Astrocyte (in vitro differentiated cells and primary cell): Measurements from ENCODE around the gene ABHD2. TPM values are rescaled to one million over a fixed set of nuclear protein-coding genes. Genes with fewer than 3 reads are reported as not detected.
A peak's percentile ranks its signal among the peaks of the same experiment; 100 is the strongest.

ENCODE experiments used
- DNase-seq: peaks from one replicate; pipeline ENCODE4 v3.0.0-alpha.2; 2010; ENCODE audit warnings: low read depth
- FAIRE-seq: peaks from 2 replicates; lab custom pipeline; 2011; peaks lifted over from hg19 to GRCh38; lab: Jason Lieb, UNC
- H2AFZ ChIP-seq: 2 replicates; pipeline ENCODE4 v1.6.0; 2012; ENCODE audit warnings: low read depth, low read length, inconsistent platforms
- H3K27ac ChIP-seq: 2 replicates; pipeline ENCODE4 v1.5.1; 2011; ENCODE audit warnings: low read depth, low read length, inconsistent platforms
- H3K27me3 ChIP-seq: 2 replicates; pipeline ENCODE4 v1.6.0; 2011; ENCODE audit warnings: low read length, inconsistent platforms; ENCODE audit not compliant: insufficient read depth
- H3K36me3 ChIP-seq: 2 replicates; pipeline ENCODE4 v1.5.1; 2011; ENCODE audit warnings: low read length, inconsistent platforms; ENCODE audit not compliant: insufficient read depth
- H3K4me1 ChIP-seq: 2 replicates; pipeline ENCODE4 v1.5.1; 2011; ENCODE audit warnings: low read length, inconsistent platforms; ENCODE audit not compliant: insufficient read depth
- H3K4me2 ChIP-seq: 2 replicates; pipeline ENCODE4 v1.6.0; 2012; ENCODE audit warnings: low read length, inconsistent platforms
- H3K4me3 ChIP-seq: 2 replicates; pipeline ENCODE4 v1.5.1; 2011; ENCODE audit warnings: low read depth, mild to moderate bottlenecking, low read length, inconsistent platforms; ENCODE audit not compliant: insufficient read depth
- H3K79me2 ChIP-seq: 2 replicates; pipeline ENCODE4 v1.6.0; 2012; ENCODE audit warnings: mild to moderate bottlenecking, low read length, inconsistent platforms; ENCODE audit not compliant: insufficient read depth
- H3K9ac ChIP-seq: 2 replicates; pipeline ENCODE4 v1.6.0; 2012; ENCODE audit warnings: mild to moderate bottlenecking, low read length, inconsistent platforms
- H3K9me3 ChIP-seq: 2 replicates; pipeline ENCODE4 v1.5.1; 2012; ENCODE audit warnings: low read depth, mild to moderate bottlenecking, low read length, inconsistent platforms; ENCODE audit not compliant: insufficient read depth
- H4K20me1 ChIP-seq: 2 replicates; pipeline ENCODE4 v1.6.0; 2012; ENCODE audit warnings: low read length, inconsistent platforms; ENCODE audit not compliant: insufficient read depth
- H3K27ac Mint-ChIP-seq: one replicate; pipeline ENCODE4 v1.8.0; 2021; ENCODE audit warnings: mild to moderate bottlenecking, mixed read lengths; ENCODE audit not compliant: unreplicated experiment
- H3K27me3 Mint-ChIP-seq: one replicate; pipeline ENCODE4 v1.8.0; 2021; ENCODE audit warnings: low read depth, mixed read lengths; ENCODE audit not compliant: unreplicated experiment
- H3K36me3 Mint-ChIP-seq: one replicate; pipeline ENCODE4 v1.8.0; 2021; ENCODE audit warnings: low read depth, mixed read lengths; ENCODE audit not compliant: unreplicated experiment
- H3K4me1 Mint-ChIP-seq: one replicate; pipeline ENCODE4 v1.8.0; 2021; ENCODE audit warnings: low read depth, mixed read lengths; ENCODE audit not compliant: unreplicated experiment
- H3K4me3 Mint-ChIP-seq: one replicate; pipeline ENCODE4 v1.8.0; 2021; ENCODE audit warnings: mild to moderate bottlenecking, moderate library complexity, mixed read lengths; ENCODE audit not compliant: unreplicated experiment
- H3K9me3 Mint-ChIP-seq: one replicate; pipeline ENCODE4 v1.8.0; 2021; ENCODE audit warnings: mild to moderate bottlenecking, mixed read lengths; ENCODE audit not compliant: unreplicated experiment
- CTCF ChIP-seq: IDR thresholded peaks from 2 replicates; pipeline ENCODE4 v1.5.1; 2011; ENCODE audit warnings: low read depth, mild to moderate bottlenecking, inconsistent platforms, low read length, moderate library complexity; ENCODE audit not compliant: insufficient read depth
- EZH2 ChIP-seq: IDR thresholded peaks from 2 replicates; pipeline ENCODE4 v1.6.1; 2012; ENCODE audit warnings: mild to moderate bottlenecking, low read length, inconsistent platforms; ENCODE audit not compliant: insufficient read depth
- total RNA-seq: library from RNA; stranded (reverse); gene quantifications from 2 replicates; pipeline ENCODE4 v1.2.1, GENCODE V29; 2021

The ABHD2 gene
- total RNA-seq, 1 donor from 2014 or later = 41.3 TPM

DNA sequence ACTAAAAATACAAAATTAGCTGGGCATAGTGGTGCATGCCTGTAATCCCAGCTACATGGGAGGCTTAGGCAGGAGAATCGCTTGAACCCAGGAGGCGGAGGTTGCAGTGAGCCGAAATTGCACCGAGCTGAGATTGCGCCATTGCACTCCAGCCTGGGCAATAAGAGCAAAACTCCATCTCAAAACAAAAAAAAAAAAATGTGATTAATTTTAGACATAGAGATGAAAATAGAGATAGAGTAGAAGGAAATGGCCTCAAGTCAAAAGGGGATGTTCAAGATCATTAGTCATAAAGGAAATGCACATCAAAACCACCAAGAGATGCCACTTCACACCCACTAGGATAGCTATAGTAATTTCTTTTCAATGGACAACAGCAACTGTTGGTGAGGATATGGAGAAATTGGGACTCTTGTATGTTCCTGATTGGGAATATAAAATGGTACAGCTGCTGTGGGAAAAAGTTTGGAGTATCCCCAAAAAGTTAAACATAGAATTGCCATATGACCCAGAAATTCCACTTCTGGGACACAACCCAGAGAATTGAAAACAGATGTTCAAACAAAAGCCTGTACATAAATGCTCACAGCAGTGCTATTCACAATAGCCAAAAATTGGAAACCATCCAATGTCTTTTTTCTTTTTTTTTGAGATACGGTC lies 55.4 kb downstream of the ABHD2 start:
- Histone ChIP-seq H3K9me3 (no peaks in the 10 kb centered on the region), H2AFZ (no peak overlapping the region), H3K4me1 (peaks cover 14% of the 10 kb centered on the region), H3K4me3 (no peak overlapping the region), H4K20me1 (peaks cover 15% of the 10 kb centered on the region), H3K9ac (no peak overlapping the region), H3K4me2 (peak overlapping the region; percentile 67), H3K36me3 (no peaks in the 10 kb centered on the region), H3K27ac (peak overlapping the region; percentile 12), H3K79me2 (peaks cover 7% of the 10 kb centered on the region), H3K27me3 (no peaks in the 10 kb centered on the region)
- DNase-seq (peak; percentile 86), FAIRE-seq (no peak)
- no peak overlapping the region for H3K4me3 Mint-ChIP-seq
- TF ChIP-seq CTCF = no peak
- TF ChIP-seq EZH2 = no peak
- no peak overlapping the region for H3K27ac Mint-ChIP-seq
- no peaks in the 10 kb centered on the region for H3K27me3 Mint-ChIP-seq
- H3K4me1 Mint-ChIP-seq = peaks cover 15% of the 10 kb centered on the region
- peaks cover 10% of the 10 kb centered on the region for H3K36me3 Mint-ChIP-seq
- no peaks in the 10 kb centered on the region for H3K9me3 Mint-ChIP-seq

DNA sequence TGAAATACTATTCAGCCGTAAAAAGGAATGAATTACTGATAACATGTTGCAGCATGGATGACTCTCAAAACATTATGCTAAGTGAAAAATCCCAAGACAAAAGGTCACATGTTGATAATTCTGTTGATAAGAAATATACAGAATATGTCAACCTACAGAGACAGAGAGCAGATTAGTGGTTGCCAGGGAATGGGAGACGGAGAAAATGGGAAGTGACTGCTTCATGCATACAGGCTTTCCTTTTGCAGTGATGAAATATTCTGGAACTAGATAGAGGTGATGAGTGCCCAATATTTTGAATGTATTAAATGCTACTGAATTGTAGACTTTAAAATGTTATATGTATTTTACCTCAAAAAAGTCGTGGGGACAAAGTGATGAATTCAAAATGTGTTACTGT lies 56.2 kb downstream of the ABHD2 start:
- H3K9ac ChIP-seq = no peak overlapping the region
- peaks cover 8% of the 10 kb centered on the region for H3K36me3 Mint-ChIP-seq
- H4K20me1 ChIP-seq = peaks cover 8% of the 10 kb centered on the region
- no peak for DNase-seq
- H3K4me2 ChIP-seq = no peak overlapping the region
- peaks cover 7% of the 10 kb centered on the region for H3K79me2 ChIP-seq
- TF ChIP-seq EZH2 (no peak), CTCF (no peak)
- no peak overlapping the region for H3K27ac ChIP-seq
- H3K27me3 ChIP-seq = no peaks in the 10 kb centered on the region
- H3K27ac Mint-ChIP-seq = no peak overlapping the region
- H3K36me3 ChIP-seq = no peaks in the 10 kb centered on the region
- no peak for FAIRE-seq
- H3K4me1 Mint-ChIP-seq = peaks cover 11% of the 10 kb centered on the region
- no peak overlapping the region for H3K4me3 ChIP-seq
- H3K4me1 ChIP-seq = peaks cover 6% of the 10 kb centered on the region
- H3K27me3 Mint-ChIP-seq = no peaks in the 10 kb centered on the region
- H2AFZ ChIP-seq = no peak overlapping the region
- H3K9me3 ChIP-seq = no peaks in the 10 kb centered on the region
- no peaks in the 10 kb centered on the region for H3K9me3 Mint-ChIP-seq
- no peak overlapping the region for H3K4me3 Mint-ChIP-seq

GRCh38 chr15:89146366-89146765 lies 58.1 kb downstream of the ABHD2 start:
- H3K4me3 Mint-ChIP-seq = no peak overlapping the region
- Histone ChIP-seq H4K20me1 (peaks cover 13% of the 10 kb centered on the region), H3K4me2 (no peak overlapping the region), H3K4me3 (no peak overlapping the region), H3K4me1 (peaks cover 4% of the 10 kb centered on the region), H3K9me3 (no peaks in the 10 kb centered on the region), H3K27ac (no peak overlapping the region), H2AFZ (no peak overlapping the region), H3K36me3 (no peaks in the 10 kb centered on the region), H3K79me2 (peaks cover 4% of the 10 kb centered on the region), H3K27me3 (no peaks in the 10 kb centered on the region), H3K9ac (no peak overlapping the region)
- TF ChIP-seq EZH2 (no peak), CTCF (no peak)
- no peaks in the 10 kb centered on the region for H3K9me3 Mint-ChIP-seq
- no peak for DNase-seq
- peaks cover 8% of the 10 kb centered on the region for H3K36me3 Mint-ChIP-seq
- no peak for FAIRE-seq
- no peak overlapping the region for H3K27ac Mint-ChIP-seq
- peaks cover 12% of the 10 kb centered on the region for H3K4me1 Mint-ChIP-seq
- H3K27me3 Mint-ChIP-seq = no peaks in the 10 kb centered on the region
